ENCODE measurements around the gene NPHP4. TPM values are rescaled to one million over a fixed set of nuclear protein-coding genes. Genes with fewer than 3 reads are reported as not detected.

Gene NPHP4
- total and polyA plus RNA-seq, 9 of the 15 experiments (the other 6 are each of a cell fraction or from before 2014, with no cell fraction given) = 0.52 to 26.2 (median 6.7) TPM

- Histone ChIP-seq H3K9ac (ENCODE audit: insufficient read depth in 1 of 2, low read depth in 2 of 2, low read length in 2 of 2) (no peak overlapping the region), H3K9me3 (replicated peaks; ENCODE audit: control insufficient read depth, insufficient read depth, low read depth, low read length) (no peaks in the 10 kb centered on the region), H3K4me1 (replicated peaks in 1 of 2; ENCODE audit: control insufficient read depth in 2 of 2, insufficient read depth in 2 of 2, low read length in 2 of 2) (peaks cover 0 to 10% of the 10 kb centered on the region in 2 experiments; a peak in 1 of 5 replicates), H3K79me2 (ENCODE audit: control insufficient read depth, insufficient read depth, low read length) (no peaks in the 10 kb centered on the region), H3K36me3 (ENCODE audit: control insufficient read depth, insufficient read depth, low read length) (no peaks in the 10 kb centered on the region), H3K27ac (ENCODE audit: extremely low read depth, low read depth, low read length) (no peak overlapping the region), H3K9me1 (ENCODE audit: control insufficient read depth, insufficient read depth, low read length) (peaks cover 4% of the 10 kb centered on the region), H3K27me3 (ENCODE audit: control insufficient read depth in 2 of 2, insufficient read depth in 2 of 2, low read length in 2 of 2) (peaks cover 43 to 70% of the 10 kb centered on the region in 2 experiments), H2AFZ (ENCODE audit: low read depth, low read length) (no peak overlapping the region), H3K4me3 (no peak overlapping the region), H3K4me2 (ENCODE audit: insufficient read depth, low read length) (no peak overlapping the region), H4K20me1 (replicated peaks; ENCODE audit: control insufficient read depth, insufficient read depth, low read length) (peaks cover 15% of the 10 kb centered on the region)
- TF ChIP-seq JUNB (CRISPR knock-in tag; conservative IDR thresholded peaks at IDR 0.05) = no peak
- no peak for TF ChIP-seq ZNF584 (CRISPR knock-in tag; IDR thresholded peaks at IDR 0.05; ENCODE audit: low read depth)
- TF ChIP-seq PTTG1 (tag; IDR thresholded peaks at IDR 0.05; ENCODE audit: low read depth) = no peak
- TF ChIP-seq CHD2 (IDR thresholded peaks at IDR 0.05; ENCODE audit: low read depth, low read length) = no peak
- no peak for TF ChIP-seq ZNF57 (CRISPR knock-in tag; IDR thresholded peaks at IDR 0.05)
- no peak for TF ChIP-seq CREBBP (IDR thresholded peaks at IDR 0.05; ENCODE audit: low read depth, low read length)
- TF ChIP-seq ZNF316 (IDR thresholded peaks at IDR 0.05) = no peak
- no peak for TF ChIP-seq KLF10 (CRISPR knock-in tag; IDR thresholded peaks at IDR 0.05)
- no peak for TF ChIP-seq ZBTB43 (CRISPR knock-in tag; IDR thresholded peaks at IDR 0.05)
- no peak for TF ChIP-seq ZNF282 (CRISPR knock-in tag; IDR thresholded peaks at IDR 0.05)
- no peak for TF ChIP-seq TRIM25 (IDR thresholded peaks at IDR 0.05; ENCODE audit: borderline replicate concordance)
- in situ Hi-C loops (cut with MboI) = no loop called here
- CTCF ChIA-PET (ENCODE audit: low intra/inter-chr PET ratio) = no interaction called here
- 9% methylated on average over 32 of the region's 32 CpGs for WGBS (ENCODE audit: insufficient coverage, low coverage, missing lambda C conversion rate)
- ATAC-seq = peak; percentile 22
- intact Hi-C loops (cut with micrococcal nuclease) = loop anchor here (10.0 kb wide), 1 partner anchor 80 kb away; no protein-coding TSS in a partner anchor
- FAIRE-seq = no peak
- BruUV-seq (replicated peaks) = no TSS peak
- DNase-seq (ENCODE audit: extremely low read depth in 1 of 4, low spot score in 3 of 4) = no peak
- POLR2A ChIA-PET = interaction anchor here (0.6 to 1.0 kb wide), 2 partner anchors 9 to 63 kb away, joined by 3 to 4 read pairs; no protein-coding TSS in a partner anchor
These were observed 157.6 kb downstream of the NPHP4 start for GRCh38 chr1:5834477-5835178.
